ENCODE measurements around the gene ATP5IF1. TPM values are rescaled to one million over a fixed set of nuclear protein-coding genes. Genes with fewer than 3 reads are reported as not detected.

The ATP5IF1 gene
- total and polyA plus RNA-seq, 9 of the 15 experiments (the other 6 are each of a cell fraction or from before 2014, with no cell fraction given): 292 to 1,422 (median 388) TPM

- no peak for TF ChIP-seq ELF2 (CRISPR knock-in tag; IDR thresholded peaks at IDR 0.05)
- no peak for TF ChIP-seq ARID1B (IDR thresholded peaks at IDR 0.05)
- TF ChIP-seq BDP1 (IDR thresholded peaks at IDR 0.05; ENCODE audit: insufficient read depth, insufficient read length): no peak
- no peak for TF ChIP-seq E2F8 (IDR thresholded peaks at IDR 0.05; ENCODE audit: low read depth, partially characterized antibody)
- TF ChIP-seq ZC3H11A (IDR thresholded peaks at IDR 0.05; ENCODE audit: low read depth, low read length): no peak
- TF ChIP-seq ZNF77 (CRISPR knock-in tag; IDR thresholded peaks at IDR 0.05): no peak
- TF ChIP-seq USF2 (CRISPR knock-in tag; IDR thresholded peaks at IDR 0.05): no peak
- no peak for TF ChIP-seq CSDE1 (IDR thresholded peaks at IDR 0.05)
- TF ChIP-seq ZNF512 (tag; IDR thresholded peaks at IDR 0.05): no peak
- 0 out of 2 replicates have a peak, but pooled peaks have one; percentile 29 for TF ChIP-seq KHSRP (IDR thresholded peaks at IDR 0.05)
- no peak for TF ChIP-seq GABPB2 (CRISPR knock-in tag; conservative IDR thresholded peaks at IDR 0.05)
- TF ChIP-seq RBM22 (IDR thresholded peaks at IDR 0.05; ENCODE audit: low read depth, low read length, poor library complexity, severe bottlenecking): no peak
- no peak for TF ChIP-seq IRF2 (CRISPR knock-in tag; IDR thresholded peaks at IDR 0.05)
- no peak for TF ChIP-seq MIER1 (IDR thresholded peaks at IDR 0.05; ENCODE audit: low read depth)
- no peak for TF ChIP-seq ZNF280B (CRISPR knock-in tag; IDR thresholded peaks at IDR 0.05)
- no peak for TF ChIP-seq PCBP1 (IDR thresholded peaks at IDR 0.05; ENCODE audit: low read depth, low read length, poor library complexity, severe bottlenecking)
- peak; percentile 96 for TF ChIP-seq TAF1 (IDR thresholded peaks at IDR 0.05; ENCODE audit: control insufficient read depth, extremely low read depth, insufficient read depth, low read length, severe bottlenecking)
- no peak; the same call in 1 of the 2 replicates for TF ChIP-seq ZKSCAN1 (IDR thresholded peaks at IDR 0.05; ENCODE audit: low read depth, low read length)
- TF ChIP-seq TFAP4 (CRISPR knock-in tag; IDR thresholded peaks at IDR 0.05; ENCODE audit: borderline replicate concordance): peak; percentile 71
These were observed at the start of gene ATP5IF1 (continued) for GRCh38 chr1:28235755-28236655.

All from K562 (cell line).